Transverse colon (tissue), 4 donors: ENCODE results near the gene C4BPA. TPM values are rescaled to one million over a fixed set of nuclear protein-coding genes. Genes with fewer than 3 reads are reported as not detected.

Source experiments
- DNase-seq: peaks from one replicate; pipeline ENCODE4 v3.0.0-alpha.2; 2019
- H3K27ac ChIP-seq, 4 donors: fragments of 200-600 bp; sonication (generic); 2 replicates each; pipeline ENCODE4 v1.5.1; 2016 to 2018; ENCODE audit warnings: inconsistent platforms in 4 of 4
- H3K27me3 ChIP-seq: fragments of 200-600 bp; sonication (generic); 2 replicates; pipeline ENCODE4 v1.5.1; 2017; ENCODE audit warnings: inconsistent platforms
- H3K36me3 ChIP-seq, 4 donors: fragments of 200-600 bp; sonication (generic); 2 replicates each; pipeline ENCODE4 v1.5.1; 2017 to 2019; ENCODE audit warnings: inconsistent platforms in 4 of 4
- H3K4me1 ChIP-seq, 4 donors: fragments of 200-600 bp; sonication (generic); 2 replicates each; pipeline ENCODE4 v1.5.1; 2017 to 2020; ENCODE audit warnings: inconsistent platforms in 4 of 4
- H3K4me3 ChIP-seq, 4 donors: fragments of 200-600 bp; sonication (generic); 1 replicate in 1 of 4; 2 replicates in 3 of 4; pipeline versions ENCODE4 v1.5.1 to v1.6.1; 2017 to 2019; ENCODE audit warnings: inconsistent platforms in 4 of 4
- H3K9me3 ChIP-seq, 2 donors: fragments of 200-600 bp; sonication (generic); 2 replicates each; pipeline ENCODE4 v1.5.1; 2017 to 2019; ENCODE audit warnings: inconsistent platforms in 2 of 2
- EP300 ChIP-seq: sonication (generic); formaldehyde crosslinking; IDR thresholded peaks from one replicate; pipeline ENCODE4 v1.6.1; 2017; ENCODE audit warnings: antibody characterized with exemption, low read depth
- POLR2A ChIP-seq: fragments of 450-650 bp; IDR thresholded peaks from one replicate; pipeline ENCODE4 v1.6.1; 2016; ENCODE audit warnings: antibody characterized with exemption, mild to moderate bottlenecking, moderate library complexity
- POLR2AphosphoS5 ChIP-seq, 3 donors: sonication (generic); formaldehyde crosslinking; IDR thresholded peaks; one replicate each; pipeline ENCODE4 v1.6.1; 2016; ENCODE audit warnings: antibody characterized with exemption in 3 of 3
- WGBS, 2 donors: methylation state at CpG; one replicate each; pipeline ENCODE4 v1.1.5; 2018; ENCODE audit warnings: low coverage in 1 of 2; 5-methylcytosine and 5-hydroxymethylcytosine counted together
- in situ Hi-C, 4 donors: fragments of 200-750 bp; cut with MboI; loops; one replicate each; pipeline versions ENCODE4 v1.15.0 to v1.15.1; 2017; ENCODE audit warnings: low sequenced_read_pairs in 3 of 4, low pct_ligation_motif_present in 1 of 4, low pct_unique_long_range_greater_than_20kb in 1 of 4
- intact Hi-C: fragments of 100-400 bp; cut with DNase I; formaldehyde crosslinking; loops from one replicate; pipeline ENCODE4 v1.15.1; 2023; ENCODE audit warnings: low total_unique reads
- total RNA-seq, 4 donors: library from RNA; depleted of rRNA; stranded (reverse); fragments of >200 nt; gene quantifications; one replicate each; pipeline ENCODE4 v1.1.0, GENCODE V29; 2016
- TF ChIP-seq, protein P1 (sequence below), 5 experiments: fragments of 200-600 bp in 3 of 5; fragments of 450-650 bp in 2 of 5; sonication (generic) in 3 of 5; IDR thresholded peaks; 1 replicate in 2 of 5; 2 replicates in 3 of 5; pipeline ENCODE4 v1.5.1; 2016 to 2017; ENCODE audit warnings: antibody characterized with exemption in 5 of 5, inconsistent platforms in 3 of 5, mild to moderate bottlenecking in 2 of 5, moderate library complexity in 1 of 5

The C4BPA gene
- total RNA-seq, 4 donors from 2014 or later = 2.2 to 4.4 (median 2.5) TPM; not detected in 1

DNA sequence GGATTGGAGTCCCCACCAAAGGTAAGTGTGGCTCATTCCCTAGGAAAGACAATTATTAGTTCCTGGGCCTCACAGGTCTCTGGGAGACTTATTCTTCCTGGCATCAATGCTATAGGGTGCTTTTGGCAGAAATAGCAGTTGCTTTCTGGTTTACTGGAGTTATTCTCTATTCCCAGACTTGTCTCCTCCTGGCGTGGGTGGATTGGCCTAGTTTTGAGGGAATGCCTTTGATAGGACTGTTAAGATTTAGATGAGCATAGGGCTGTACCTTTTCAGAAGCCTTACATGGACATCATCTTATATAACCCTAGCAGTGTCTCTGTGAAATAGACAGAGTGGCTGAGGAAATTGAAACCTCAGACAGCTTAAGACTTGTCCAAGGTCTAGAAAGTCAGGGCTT is 42.0 kb upstream of the C4BPA start:
- DNase-seq = no peak
- Histone ChIP-seq H3K27me3 (no peaks in the 10 kb centered on the region), H3K36me3 (peaks cover 0 to 35% (median 13%) of the 10 kb centered on the region in 4 donors), H3K4me1 (peaks cover 6 to 42% (median 16%) of the 10 kb centered on the region in 4 donors), H3K9me3 (no peaks in the 10 kb centered on the region), H3K27ac (no peak overlapping the region), H3K4me3 (no peak overlapping the region)
- intact Hi-C loops (no loop called here), in situ Hi-C loops (no loop called here)
- TF ChIP-seq EP300 (no peak), POLR2AphosphoS5 (IDR thresholded peaks at IDR 0.05) (no peak), POLR2A (no peak)
- TF ChIP-seq, protein P1, sequence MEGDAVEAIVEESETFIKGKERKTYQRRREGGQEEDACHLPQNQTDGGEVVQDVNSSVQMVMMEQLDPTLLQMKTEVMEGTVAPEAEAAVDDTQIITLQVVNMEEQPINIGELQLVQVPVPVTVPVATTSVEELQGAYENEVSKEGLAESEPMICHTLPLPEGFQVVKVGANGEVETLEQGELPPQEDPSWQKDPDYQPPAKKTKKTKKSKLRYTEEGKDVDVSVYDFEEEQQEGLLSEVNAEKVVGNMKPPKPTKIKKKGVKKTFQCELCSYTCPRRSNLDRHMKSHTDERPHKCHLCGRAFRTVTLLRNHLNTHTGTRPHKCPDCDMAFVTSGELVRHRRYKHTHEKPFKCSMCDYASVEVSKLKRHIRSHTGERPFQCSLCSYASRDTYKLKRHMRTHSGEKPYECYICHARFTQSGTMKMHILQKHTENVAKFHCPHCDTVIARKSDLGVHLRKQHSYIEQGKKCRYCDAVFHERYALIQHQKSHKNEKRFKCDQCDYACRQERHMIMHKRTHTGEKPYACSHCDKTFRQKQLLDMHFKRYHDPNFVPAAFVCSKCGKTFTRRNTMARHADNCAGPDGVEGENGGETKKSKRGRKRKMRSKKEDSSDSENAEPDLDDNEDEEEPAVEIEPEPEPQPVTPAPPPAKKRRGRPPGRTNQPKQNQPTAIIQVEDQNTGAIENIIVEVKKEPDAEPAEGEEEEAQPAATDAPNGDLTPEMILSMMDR (IDR thresholded peaks at IDR 0.05) = no peak
- WGBS, 2 donors = 90 to 100% methylated on average over 1 of the region's 1 CpG

DNA sequence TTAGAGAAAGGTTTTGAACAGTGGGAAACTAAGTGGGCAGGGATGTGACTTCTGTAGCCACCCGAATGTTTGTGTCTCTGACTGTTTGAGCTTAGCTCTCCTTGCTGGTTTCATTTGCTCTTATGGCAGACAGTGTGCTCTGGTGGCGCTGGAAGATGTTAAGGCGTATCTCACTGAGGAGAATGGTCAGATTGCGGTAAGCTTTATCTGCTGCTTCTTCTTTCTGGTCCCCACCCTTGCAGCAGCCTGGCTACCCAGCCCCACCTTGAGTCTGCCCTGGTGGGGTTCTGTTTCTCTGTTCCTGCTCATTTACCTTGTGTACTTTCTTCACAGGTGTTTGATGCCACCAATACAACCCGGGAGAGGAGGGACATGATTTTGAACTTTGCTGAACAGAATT is 41.0 kb upstream of the C4BPA start:
- 88% methylated on average over 5 of the region's 5 CpGs; no CpG with 5 or more reads in 1 of the 2 donors for WGBS, 2 donors

DNA sequence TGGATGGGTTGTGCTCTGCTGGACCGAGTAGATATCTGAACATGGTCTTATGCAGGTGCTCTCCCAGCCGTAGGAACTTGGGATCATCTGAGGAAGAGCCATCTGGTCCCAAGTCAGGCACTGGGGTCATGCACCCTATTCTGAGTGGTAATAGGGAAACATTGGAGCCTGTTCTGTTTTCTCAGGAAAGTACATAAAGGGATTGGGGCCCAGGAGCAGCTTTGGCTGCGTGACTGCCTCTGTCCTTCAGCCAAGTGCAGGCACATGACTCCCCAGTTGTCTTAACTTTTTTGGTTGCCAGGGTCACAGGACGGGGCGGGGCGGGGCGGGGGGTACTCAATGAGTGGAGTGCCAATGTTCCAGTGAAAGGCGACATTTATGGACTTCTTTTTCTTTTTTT is 39.5 kb upstream of the C4BPA start:
- H3K27ac ChIP-seq = peak overlapping the region; percentile 81 to 86 (median 84)
- in situ Hi-C loops = no loop called here
- TF ChIP-seq, protein P1 (IDR thresholded peaks at IDR 0.05) = no peak
- no peak for TF ChIP-seq POLR2AphosphoS5 (IDR thresholded peaks at IDR 0.05)
- TF ChIP-seq EP300 = no peak
- TF ChIP-seq POLR2A = no peak

More for the DNA sequence above, 41.0 kb upstream of the C4BPA start:
- no peak for DNase-seq
- TF ChIP-seq POLR2AphosphoS5 (IDR thresholded peaks at IDR 0.05) = no peak
- no peak for TF ChIP-seq EP300
- no peak for TF ChIP-seq POLR2A
- TF ChIP-seq, protein P1 (IDR thresholded peaks at IDR 0.05) = no peak
- in situ Hi-C loops = no loop called here
- Histone ChIP-seq H3K27ac (no peak overlapping the region), H3K4me1 (peaks cover 6 to 38% (median 13%) of the 10 kb centered on the region in 4 donors), H3K27me3 (no peaks in the 10 kb centered on the region), H3K9me3 (no peaks in the 10 kb centered on the region), H3K4me3 (no peak overlapping the region), H3K36me3 (peaks cover 0 to 30% (median 13%) of the 10 kb centered on the region in 4 donors)
- intact Hi-C loops = no loop called here

DNA sequence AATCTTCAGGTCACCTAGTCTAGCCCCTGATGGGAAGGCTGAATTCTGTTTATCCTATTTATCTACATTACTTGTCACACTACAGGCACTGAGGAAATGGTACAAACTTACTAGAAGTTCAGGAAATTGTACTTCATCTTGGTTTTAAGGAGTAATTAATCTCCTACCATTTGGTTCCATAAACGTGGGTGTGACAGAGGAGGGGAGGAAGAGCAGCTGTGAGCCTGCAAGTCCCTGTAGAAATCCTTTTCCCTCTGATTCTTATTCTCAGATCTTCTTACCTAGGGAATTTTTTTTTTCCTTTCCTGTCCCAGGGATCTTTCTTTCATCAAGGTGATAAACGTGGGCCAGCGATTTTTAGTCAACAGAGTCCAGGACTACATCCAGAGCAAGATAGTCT is 36.8 kb upstream of the C4BPA start:
- no peaks in the 10 kb centered on the region for H3K9me3 ChIP-seq
- WGBS, 2 donors = 31 to 34% methylated on average over 3 of the region's 3 CpGs
- no peaks in the 10 kb centered on the region for H3K27me3 ChIP-seq
- in situ Hi-C loops (no loop called here), intact Hi-C loops (no loop called here)
- peaks cover 0 to 38% (median 7%) of the 10 kb centered on the region in 4 donors for H3K36me3 ChIP-seq
- peaks cover 6 to 43% (median 24%) of the 10 kb centered on the region in 4 donors for H3K4me1 ChIP-seq
- no peak for DNase-seq
- peak overlapping the region; percentile 81 to 86 (median 84) for H3K27ac ChIP-seq
- TF ChIP-seq POLR2A = no peak
- TF ChIP-seq POLR2AphosphoS5 (IDR thresholded peaks at IDR 0.05) = no peak
- TF ChIP-seq, protein P1 (IDR thresholded peaks at IDR 0.05) = no peak
- TF ChIP-seq EP300 = no peak
- peak overlapping the region in 1 of 4 donors; percentile 23 for H3K4me3 ChIP-seq

More for the DNA sequence above, 39.5 kb upstream of the C4BPA start:
- Histone ChIP-seq H3K36me3 (peaks cover 0 to 34% (median 10%) of the 10 kb centered on the region in 4 donors), H3K9me3 (no peaks in the 10 kb centered on the region), H3K27me3 (no peaks in the 10 kb centered on the region), H3K4me1 (peaks cover 6 to 43% (median 24%) of the 10 kb centered on the region in 4 donors), H3K4me3 (no peak overlapping the region)
- intact Hi-C loops = no loop called here
- DNase-seq = no peak
- WGBS, 2 donors = 66% methylated on average over 8 of the region's 8 CpGs; no CpG with 5 or more reads in 1 of the 2 donors
